Measurements from ENCODE around the gene ITGB1. TPM values are rescaled to one million over a fixed set of nuclear protein-coding genes. Genes with fewer than 3 reads are reported as not detected.
A peak's percentile ranks its signal among the peaks of the same experiment; 100 is the strongest.

The ITGB1 gene
- total and polyA plus RNA-seq, 9 of the 15 experiments (the other 6 are each of a cell fraction or from before 2014, with no cell fraction given): 40.2 to 194 (median 155) TPM

DNA sequence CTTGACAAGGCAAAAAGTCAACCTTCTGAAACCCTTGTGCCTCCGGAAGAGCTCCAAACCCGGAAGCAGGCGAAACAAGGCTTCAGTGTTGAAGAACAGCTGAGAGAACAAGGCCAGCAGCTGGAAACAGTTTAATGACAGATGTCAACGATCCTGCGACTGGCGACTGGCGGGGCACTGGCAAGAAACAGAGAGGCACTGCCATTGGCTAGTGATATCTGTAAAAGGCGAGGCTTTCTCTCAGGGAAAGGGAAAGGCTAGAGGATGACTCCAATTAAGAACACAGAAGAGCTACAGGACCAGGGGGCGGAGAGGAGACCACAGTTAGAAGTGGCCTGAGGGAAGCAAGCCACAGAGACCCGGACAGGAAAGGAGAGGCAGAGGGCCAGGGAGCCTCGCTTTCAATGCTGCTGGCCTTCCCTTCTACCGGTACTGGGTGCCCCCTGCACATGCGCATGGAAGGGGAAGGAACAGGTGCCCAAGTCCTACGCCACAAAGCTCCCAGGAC, 19.4 kb downstream of the ITGB1 start (continued):
- TF ChIP-seq, protein P1, sequence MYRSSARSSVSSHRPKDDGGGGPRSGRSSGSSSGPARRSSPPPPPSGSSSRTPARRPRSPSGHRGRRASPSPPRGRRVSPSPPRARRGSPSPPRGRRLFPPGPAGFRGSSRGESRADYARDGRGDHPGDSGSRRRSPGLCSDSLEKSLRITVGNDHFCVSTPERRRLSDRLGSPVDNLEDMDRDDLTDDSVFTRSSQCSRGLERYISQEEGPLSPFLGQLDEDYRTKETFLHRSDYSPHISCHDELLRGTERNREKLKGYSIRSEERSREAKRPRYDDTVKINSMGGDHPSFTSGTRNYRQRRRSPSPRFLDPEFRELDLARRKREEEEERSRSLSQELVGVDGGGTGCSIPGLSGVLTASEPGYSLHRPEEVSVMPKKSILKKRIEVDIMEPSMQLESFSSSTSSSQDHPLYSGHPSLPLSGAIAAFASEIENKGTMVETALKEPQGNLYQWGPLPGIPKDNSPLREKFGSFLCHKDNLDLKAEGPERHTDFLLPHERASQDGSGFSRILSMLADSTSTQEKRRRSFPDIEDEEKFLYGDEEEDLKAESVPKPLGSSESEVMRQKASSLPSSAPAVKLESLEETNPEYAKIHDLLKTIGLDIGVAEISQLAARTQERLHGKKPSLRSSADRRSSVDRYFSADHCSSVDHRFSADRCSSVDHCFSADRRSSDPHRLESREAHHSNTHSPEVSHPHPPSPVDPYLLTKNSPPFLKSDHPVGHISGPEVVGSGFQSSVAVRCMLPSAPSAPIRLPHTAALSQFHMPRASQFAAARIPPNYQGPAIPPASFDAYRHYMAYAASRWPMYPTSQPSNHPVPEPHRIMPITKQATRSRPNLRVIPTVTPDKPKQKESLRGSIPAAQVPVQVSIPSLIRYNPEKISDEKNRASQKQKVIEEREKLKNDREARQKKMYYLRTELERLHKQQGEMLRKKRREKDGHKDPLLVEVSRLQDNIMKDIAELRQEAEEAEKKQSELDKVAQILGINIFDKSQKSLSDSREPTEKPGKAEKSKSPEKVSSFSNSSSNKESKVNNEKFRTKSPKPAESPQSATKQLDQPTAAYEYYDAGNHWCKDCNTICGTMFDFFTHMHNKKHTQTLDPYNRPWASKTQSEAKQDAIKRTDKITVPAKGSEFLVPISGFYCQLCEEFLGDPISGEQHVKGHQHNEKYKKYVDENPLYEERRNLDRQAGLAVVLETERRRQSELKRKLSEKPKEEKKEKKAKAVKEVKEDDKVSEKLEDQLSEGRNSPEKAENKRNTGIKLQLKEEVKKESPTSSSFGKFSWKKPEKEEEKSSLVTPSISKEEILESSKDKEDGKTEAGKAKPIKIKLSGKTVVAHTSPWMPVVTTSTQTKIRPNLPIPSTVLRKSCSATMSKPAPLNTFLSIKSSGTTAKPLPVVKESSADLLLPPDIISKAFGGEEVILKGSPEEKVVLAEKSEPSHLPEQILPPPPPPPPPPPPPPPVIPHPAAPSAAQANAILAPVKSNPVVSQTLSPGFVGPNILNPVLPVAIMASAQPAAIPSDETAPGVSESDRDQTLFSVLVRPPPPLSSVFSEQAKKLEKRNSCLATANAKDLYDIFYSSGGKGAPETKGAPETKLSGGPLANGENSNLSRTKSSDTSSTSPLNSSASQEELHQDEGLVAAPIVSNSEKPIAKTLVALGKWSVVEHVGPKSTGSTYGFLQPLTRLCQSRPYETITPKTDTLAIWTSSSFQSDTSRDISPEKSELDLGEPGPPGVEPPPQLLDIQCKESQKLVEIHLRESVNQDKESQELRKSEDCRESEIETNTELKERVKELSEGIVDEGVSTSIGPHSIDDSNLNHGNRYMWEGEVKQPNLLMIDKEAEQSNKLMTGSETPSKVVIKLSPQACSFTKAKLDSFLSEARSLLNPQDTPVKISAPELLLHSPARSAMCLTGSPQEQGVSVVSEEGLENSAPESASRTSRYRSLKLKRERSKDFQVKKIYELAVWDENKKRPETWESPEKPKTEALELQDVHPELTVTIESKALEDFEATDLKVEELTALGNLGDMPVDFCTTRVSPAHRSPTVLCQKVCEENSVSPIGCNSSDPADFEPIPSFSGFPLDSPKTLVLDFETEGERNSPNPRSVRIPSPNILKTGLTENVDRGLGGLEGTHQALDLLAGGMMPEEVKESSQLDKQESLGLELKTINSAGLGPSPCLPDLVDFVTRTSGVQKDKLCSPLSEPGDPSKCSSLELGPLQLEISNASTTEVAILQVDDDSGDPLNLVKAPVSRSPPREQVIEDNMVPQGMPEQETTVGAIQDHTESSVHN (IDR thresholded peaks at IDR 0.05; ENCODE audit: borderline replicate concordance in 1 of 2, low read depth in 1 of 2): peak in 1 of 2 experiments; percentile 64; a peak in 2 of 4 replicates
- TF ChIP-seq ZNF184 (CRISPR knock-in tag; IDR thresholded peaks at IDR 0.05): no peak
- TF ChIP-seq HDAC1 (IDR thresholded peaks at IDR 0.05): peak in 1 of 2 experiments; percentile 33; a peak in 2 of 4 replicates
- 0 out of 2 replicates have a peak, but pooled peaks have one; percentile 13 for TF ChIP-seq ELF2 (CRISPR knock-in tag; IDR thresholded peaks at IDR 0.05)
- TF ChIP-seq ELF1 (tag; IDR thresholded peaks at IDR 0.05): peak; percentile 67
- peak; percentile 1 for TF ChIP-seq MEIS2 (IDR thresholded peaks at IDR 0.05; ENCODE audit: partially characterized antibody)
- TF ChIP-seq KLF13 (tag; IDR thresholded peaks at IDR 0.05; ENCODE audit: borderline replicate concordance, low read depth): no peak
- peak; percentile 83 for TF ChIP-seq TAF9B (IDR thresholded peaks at IDR 0.05; ENCODE audit: partially characterized antibody)
- TF ChIP-seq, protein P2, sequence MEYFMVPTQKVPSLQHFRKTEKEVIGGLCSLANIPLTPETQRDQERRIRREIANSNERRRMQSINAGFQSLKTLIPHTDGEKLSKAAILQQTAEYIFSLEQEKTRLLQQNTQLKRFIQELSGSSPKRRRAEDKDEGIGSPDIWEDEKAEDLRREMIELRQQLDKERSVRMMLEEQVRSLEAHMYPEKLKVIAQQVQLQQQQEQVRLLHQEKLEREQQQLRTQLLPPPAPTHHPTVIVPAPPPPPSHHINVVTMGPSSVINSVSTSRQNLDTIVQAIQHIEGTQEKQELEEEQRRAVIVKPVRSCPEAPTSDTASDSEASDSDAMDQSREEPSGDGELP (CRISPR knock-in tag; IDR thresholded peaks at IDR 0.05; ENCODE audit: borderline replicate concordance): peak; percentile 90
- 0 out of 4 replicates have a peak, but pooled peaks of 1 of the 2 experiments have one; percentile 33 for TF ChIP-seq FOXK2 (conservative IDR thresholded peaks at IDR 0.05 in 1 of 2, IDR thresholded peaks at IDR 0.05 in 1 of 2; ENCODE audit: low read depth in 2 of 2)
- no peak for TF ChIP-seq POLR2B (IDR thresholded peaks at IDR 0.05; ENCODE audit: low read depth, partially characterized antibody)
- no peak for TF ChIP-seq NR2C2 (CRISPR knock-in tag; IDR thresholded peaks at IDR 0.05)
- peak; percentile 43; the same call in 1 of the 2 replicates for TF ChIP-seq NR2C2 (tag; IDR thresholded peaks at IDR 0.05)
- no peak for TF ChIP-seq HMG20A (CRISPR knock-in tag; conservative IDR thresholded peaks at IDR 0.05)
